Stimulated activated CD4-positive, alpha-beta T cell treated with anti-CD3 and anti-CD28 coated beads, Interleukin-2, amount 100 ng/mL, for 4 hours (primary cell): ENCODE data around the gene LOXL4.

ENCODE experiments used
- DNase-seq: peaks from one replicate; pipeline ENCODE4 v3.0.0-alpha.2; 2020; ENCODE audit warnings: low read depth

The LOXL4 gene

GRCh38 chr10:98295401-98295811 lies 27.4 kb upstream of the LOXL4 start:
- DNase-seq, result no peak

- no peak for DNase-seq
Observed at GRCh38 chr10:98294270-98294627, 26.3 kb upstream of the LOXL4 start.

- no peak for DNase-seq
Observed at GRCh38 chr10:98293550-98294269, 25.7 kb upstream of the LOXL4 start.

GRCh38 chr10:98292971-98293370 lies 25.0 kb upstream of the LOXL4 start:
- no peak for DNase-seq

GRCh38 chr10:98289802-98290209 lies 21.8 kb upstream of the LOXL4 start:
- DNase-seq, result no peak

GRCh38 chr10:98287321-98287720 lies 19.3 kb upstream of the LOXL4 start:
- DNase-seq, result no peak

GRCh38 chr10:98286419-98286818 lies 18.4 kb upstream of the LOXL4 start:
- no peak for DNase-seq

GRCh38 chr10:98285416-98285815 lies 17.4 kb upstream of the LOXL4 start:
- no peak for DNase-seq

- DNase-seq, result no peak
Observed at GRCh38 chr10:98276311-98276710, 8.3 kb upstream of the LOXL4 start.

- DNase-seq, result no peak
Observed at GRCh38 chr10:98274562-98274961, 6.6 kb upstream of the LOXL4 start.

GRCh38 chr10:98273057-98273850 lies 5.3 kb upstream of the LOXL4 start:
- no peak for DNase-seq

GRCh38 chr10:98272656-98273055 lies 4.7 kb upstream of the LOXL4 start:
- no peak for DNase-seq

- no peak for DNase-seq
Observed at GRCh38 chr10:98272245-98272644, 4.3 kb upstream of the LOXL4 start.

GRCh38 chr10:98270786-98271185 lies 2.8 kb upstream of the LOXL4 start:
- no peak for DNase-seq

- DNase-seq, result no peak
Observed at GRCh38 chr10:98270073-98270740, 2.2 kb upstream of the LOXL4 start.

GRCh38 chr10:98269435-98269912 lies 1.5 kb upstream of the LOXL4 start:
- DNase-seq, result no peak

GRCh38 chr10:98268694-98269431 lies 869 bp upstream of the LOXL4 start:
- DNase-seq, result no peak

- no peak for DNase-seq
Observed at GRCh38 chr10:98267069-98267893, 713 bp downstream of the LOXL4 start.

GRCh38 chr10:98266647-98267046 lies 1.3 kb downstream of the LOXL4 start:
- no peak for DNase-seq

- no peak for DNase-seq
Observed at GRCh38 chr10:98265403-98266378, 2.3 kb downstream of the LOXL4 start.
